ENCODE measurements around the gene XCL1. TPM values are rescaled to one million over a fixed set of nuclear protein-coding genes. Genes with fewer than 3 reads are reported as not detected.
"Not testable (repeated sequence)": the region's sequence is repeated elsewhere in the genome, so short reads cannot be mapped to it uniquely, and the experiment has no call there.

XCL1 gene, protein sequence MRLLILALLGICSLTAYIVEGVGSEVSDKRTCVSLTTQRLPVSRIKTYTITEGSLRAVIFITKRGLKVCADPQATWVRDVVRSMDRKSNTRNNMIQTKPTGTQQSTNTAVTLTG
- total RNA-seq = 0.91 and 1.1 TPM in 2 replicates

DNA sequence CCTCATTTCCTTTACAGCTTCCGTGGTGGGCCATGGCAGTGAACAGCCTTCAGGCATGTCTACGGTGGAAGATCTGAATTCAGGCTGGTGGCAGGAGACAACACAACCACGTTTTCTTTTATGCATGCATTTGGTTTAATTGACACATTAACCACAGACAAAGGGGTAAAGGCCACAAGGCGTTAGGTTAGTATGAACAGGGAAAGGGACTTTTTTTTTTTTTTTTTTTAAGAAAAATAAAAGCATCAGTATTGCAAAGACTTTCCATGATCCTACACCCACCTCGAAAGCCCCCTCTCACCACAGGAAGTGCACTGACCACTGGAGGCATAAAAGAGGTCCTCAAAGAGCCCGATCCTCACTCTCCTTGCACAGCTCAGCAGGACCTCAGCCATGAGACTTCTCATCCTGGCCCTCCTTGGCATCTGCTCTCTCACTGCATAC is at the start of gene XCL1:
Gene XCL1 (plus strand): TSS at position 361 of the 444 bp plus-strand sequence. CDS start 33 bp downstream, at position 394.
- intact Hi-C loops (cut with micrococcal nuclease) = not testable (repeated sequence)

DNA sequence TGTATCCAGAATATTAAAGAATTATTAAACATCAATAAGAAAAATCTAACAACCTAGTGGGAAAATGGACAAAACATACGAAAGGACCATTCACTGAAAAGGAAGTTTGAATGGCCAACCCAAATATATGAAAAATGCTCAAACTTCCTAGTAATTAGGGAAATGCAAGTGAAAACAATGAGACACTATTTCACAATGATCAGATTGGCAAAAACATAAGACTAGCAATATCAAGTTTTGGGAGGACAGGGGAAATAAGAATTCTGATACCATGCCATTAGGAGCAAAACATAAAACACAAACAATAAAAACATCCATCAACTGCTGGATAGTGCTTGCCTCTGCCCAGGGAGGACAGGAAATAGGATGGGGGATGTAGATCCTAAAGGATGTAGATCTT is 46.9 kb upstream of the XCL1 start:
- intact Hi-C loops (cut with micrococcal nuclease) = no loop called here

DNA sequence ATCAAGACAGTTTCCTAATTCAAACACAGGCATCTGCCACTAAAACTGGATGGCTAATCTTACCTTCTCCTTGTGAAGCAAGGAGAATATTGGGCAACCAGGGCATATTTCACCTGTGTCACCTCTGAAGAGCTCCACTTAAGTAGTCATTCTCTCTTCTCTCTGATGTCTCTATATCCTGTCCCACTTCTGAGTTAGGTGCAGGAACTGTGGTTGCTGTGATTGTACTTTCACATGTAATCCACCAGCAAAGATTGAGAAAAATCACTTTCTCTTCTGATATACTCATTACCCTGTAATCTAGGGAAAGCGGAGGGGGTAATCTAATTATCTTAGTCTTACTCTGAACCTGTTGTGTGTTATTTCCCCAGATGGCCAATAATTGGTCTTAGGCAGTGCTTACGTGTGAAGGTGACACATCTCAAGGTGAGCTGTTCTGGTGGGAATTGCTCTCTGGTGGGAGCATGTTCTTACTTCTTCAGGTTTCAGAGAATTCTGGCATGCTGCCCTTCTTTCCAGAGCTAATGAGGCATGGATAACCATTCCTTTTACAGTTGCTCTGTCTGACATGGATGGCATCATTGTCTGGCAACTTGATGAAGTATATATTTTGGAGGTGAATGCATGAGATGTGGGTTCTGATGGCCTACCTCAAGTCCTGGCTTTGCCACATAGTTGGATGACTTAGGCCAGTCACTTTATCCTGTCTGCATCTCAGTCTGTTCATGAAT is 44.6 kb upstream of the XCL1 start:
- intact Hi-C loops (cut with micrococcal nuclease) = loop anchor here (10.0 kb wide), 1 partner anchor 1183 kb away; the partner anchor contains the start of gene SELL

DNA sequence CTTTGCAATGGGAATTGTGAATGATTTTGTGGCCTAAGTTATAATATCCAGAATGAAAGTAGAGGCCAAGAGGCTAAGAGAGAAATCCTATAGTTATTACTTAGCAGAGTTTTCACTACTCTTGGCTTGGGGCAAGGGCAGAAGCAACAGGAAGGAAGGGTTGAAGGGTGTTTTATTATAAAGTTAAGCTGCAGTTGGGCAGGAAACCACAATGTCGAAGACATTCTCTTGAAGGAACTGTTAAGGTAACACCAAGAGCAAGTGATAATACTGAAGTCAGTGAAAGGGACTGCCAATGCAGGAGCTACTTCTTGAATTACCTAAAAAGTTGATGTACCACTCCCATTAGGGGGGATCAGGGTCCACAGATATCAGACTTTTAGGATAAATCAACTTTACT is 40.9 kb upstream of the XCL1 start:
- intact Hi-C loops (cut with micrococcal nuclease) = loop anchor here (1.0 to 10.0 kb wide), 4 partner anchors 15 to 1179 kb away; partner anchors contain the start of gene SELL

DNA sequence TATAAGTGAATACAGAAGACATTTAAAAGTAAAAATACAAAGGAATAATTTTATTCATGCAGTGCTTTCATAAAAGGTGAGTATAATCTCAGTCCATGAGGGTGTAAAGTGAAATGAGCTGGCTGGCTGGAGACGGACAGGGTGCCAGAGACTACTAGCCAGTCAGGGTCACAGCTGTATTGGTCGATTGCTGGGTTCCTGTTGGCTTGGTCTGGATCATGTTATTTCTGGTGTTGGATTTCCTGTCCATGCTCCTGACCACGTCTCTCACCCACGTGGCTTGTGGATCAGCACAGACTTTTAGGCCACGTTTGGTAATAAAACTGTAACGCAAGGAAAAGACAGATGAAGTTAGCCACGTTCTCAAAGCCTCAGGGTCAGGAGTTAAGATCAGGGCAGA is 35.6 kb upstream of the XCL1 start:
- intact Hi-C loops (cut with micrococcal nuclease) = not testable (repeated sequence)

DNA sequence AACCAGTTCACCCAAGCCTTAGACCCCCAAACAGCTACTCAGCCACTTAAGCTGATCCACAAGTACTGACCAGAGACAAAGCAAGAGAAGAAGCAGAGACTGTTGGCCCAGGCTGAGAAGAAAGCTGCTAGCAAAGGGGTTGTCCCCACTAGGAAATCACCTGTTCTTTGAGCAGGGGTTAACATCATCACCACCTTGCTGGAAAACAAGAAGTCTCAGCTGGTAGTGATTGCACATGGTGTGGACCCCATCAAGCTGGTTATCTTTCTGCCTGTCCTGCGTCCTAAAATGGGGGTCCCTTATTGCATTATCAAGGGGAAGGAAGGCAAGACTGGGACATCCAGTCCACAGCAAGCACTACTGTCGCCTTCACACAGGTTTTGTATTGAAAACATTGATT is 33.4 kb upstream of the XCL1 start:
- intact Hi-C loops (cut with micrococcal nuclease) = not testable (repeated sequence)

DNA sequence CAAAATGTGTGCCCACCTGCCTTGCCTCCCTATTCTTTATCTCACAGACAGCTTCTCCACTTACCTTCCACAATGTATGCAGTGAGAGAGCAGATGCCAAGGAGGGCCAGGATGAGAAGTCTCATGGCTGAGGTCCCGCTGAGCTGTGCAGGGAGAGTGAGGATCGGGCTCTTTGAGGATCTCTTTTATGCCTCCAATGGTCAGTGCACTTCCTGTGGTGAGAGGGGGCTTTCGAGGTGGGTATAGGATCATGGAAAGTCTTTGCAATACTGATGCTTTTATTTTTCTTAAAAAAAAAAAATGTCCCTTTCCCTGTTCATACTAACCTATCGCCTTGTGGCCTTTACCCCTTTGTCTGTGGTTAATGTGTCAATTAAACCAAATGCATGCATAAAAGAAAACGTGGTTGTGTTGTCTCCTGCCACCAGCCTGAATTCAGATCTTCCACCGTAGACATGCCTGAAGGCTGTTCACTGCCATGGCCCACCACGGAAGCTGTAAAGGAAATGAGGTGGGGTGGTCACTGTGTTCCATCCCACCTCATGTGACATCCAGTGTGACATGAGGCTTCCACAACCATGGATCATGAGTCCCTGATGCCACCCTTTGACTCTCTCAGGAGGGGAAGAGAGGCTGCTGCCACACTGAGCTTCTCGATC is 32.4 kb upstream of the XCL1 start, which contains the start of gene XCL2:
Gene XCL2 (minus strand): TSS at position 158 of the 659 bp plus-strand sequence. CDS start 33 bp downstream, at position 125.
- intact Hi-C loops (cut with micrococcal nuclease) = not testable (repeated sequence)

DNA sequence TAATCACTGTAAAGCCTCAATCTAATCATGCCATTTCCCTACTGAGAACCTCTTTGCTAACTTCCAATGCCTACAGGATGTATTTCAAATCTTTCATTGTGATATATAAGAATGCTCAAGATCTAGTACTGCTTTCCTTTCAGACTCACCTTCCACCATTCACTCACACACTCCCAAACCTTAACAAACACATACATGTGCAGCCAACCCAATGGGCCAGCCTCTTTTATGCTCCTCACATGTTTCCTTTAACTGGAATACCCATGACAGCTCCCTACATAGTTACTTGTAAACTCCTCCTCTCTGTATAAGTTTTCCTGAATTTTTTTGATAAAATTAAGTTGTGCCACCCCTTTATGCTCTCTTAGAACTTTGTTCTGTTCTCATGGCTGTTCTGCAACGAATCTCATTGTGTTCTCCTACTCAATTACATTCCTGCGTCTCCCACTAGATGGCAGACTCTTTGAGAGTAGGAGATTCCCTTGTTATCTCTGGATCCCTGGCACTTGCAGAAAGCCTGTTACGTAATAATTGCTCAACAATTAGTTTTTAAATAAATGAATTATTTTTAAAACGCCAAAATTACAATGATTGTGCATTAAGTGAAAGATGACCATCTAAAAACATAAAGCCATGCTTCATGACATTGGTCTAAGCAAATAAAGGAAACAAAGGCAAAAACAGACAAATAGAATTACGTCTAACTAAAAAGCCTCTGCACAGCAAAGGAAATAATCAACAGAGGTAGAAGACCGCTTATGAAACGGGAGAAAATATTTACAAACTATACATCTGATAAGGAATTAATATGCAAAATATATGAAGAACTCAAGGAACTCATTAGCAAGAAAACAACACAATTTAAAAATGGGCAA is 30.5 kb upstream of the XCL1 start:
- intact Hi-C loops (cut with micrococcal nuclease) = not testable (repeated sequence)

DNA sequence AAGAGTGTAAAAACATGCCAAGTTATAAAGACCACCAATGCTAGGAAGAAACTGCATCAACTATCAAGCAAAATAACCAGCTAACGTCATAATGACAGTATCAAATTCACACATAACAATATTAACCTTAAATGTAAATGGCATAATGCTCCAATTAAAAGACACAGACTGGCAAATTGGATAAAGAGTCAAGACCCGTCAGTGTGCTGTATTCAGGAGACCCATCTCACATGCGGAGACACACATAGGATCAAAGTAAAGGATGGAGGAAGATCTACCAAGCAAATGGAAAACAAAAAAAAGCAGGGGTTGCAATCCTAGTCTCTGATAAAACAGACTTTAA is 29.9 kb upstream of the XCL1 start:
- intact Hi-C loops (cut with micrococcal nuclease) = not testable (repeated sequence)

DNA sequence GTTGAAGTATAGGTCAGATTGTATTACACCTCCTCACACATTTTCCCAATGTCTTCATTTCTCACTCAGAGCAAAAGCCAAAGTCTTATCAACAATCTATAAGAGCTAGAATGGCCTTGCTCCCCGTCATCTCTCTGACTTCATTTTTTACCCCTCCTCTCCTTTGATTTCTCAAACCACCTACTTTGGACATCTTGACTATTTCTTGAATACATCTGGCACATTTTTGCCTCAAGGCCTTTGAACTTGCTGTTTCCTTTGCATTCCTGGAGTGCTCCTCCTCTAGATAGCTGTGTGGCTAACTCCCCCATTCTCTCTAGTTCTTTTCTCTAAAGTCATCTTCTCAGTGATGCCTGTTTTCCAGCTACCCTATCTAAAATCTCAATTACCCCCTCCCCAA is 25.4 kb upstream of the XCL1 start:
- intact Hi-C loops (cut with micrococcal nuclease) = loop anchor here (10.0 kb wide), 1 partner anchor 86 kb away; no protein-coding TSS in a partner anchor

DNA sequence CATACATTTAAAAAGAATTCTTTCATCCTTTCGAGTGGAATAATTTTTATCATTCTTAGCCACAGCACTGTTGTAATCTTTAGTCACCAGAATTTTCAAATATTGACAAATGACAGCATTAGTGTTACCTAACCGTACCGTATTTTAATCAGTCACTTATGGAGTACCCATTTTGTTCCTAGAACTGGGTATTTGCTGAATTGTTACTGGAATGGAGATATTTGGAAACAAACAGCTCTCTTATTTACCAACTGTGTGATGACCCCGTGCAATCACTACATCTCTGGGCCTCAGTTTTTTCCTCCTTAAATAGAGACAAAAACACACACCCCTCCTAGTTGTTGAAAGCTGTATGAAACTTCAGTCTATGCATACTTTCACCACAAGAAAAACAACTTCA is 24.7 kb upstream of the XCL1 start:
- intact Hi-C loops (cut with micrococcal nuclease) = loop anchor here (10.0 kb wide), 1 partner anchor 87 kb away; no protein-coding TSS in a partner anchor

DNA sequence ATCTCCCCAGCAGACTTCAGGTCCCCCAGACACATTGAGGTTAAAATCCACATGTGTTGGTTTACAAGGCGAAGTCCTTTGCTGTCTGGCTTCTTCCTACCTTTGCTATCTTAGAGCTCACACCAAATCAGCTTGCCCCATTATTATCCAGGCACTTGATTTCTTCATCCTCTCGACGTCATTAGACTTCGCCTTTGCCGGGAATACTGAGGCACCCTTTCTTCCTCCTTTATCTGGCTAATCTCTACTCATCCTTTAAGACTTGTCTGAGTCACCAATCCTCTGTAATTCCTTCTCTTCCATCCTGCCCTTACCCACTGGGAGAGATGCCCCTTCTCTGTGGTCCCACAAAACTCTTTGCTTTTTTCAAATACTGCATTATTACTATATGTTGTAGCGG is 23.4 kb upstream of the XCL1 start:
- intact Hi-C loops (cut with micrococcal nuclease) = loop anchor here (10.0 kb wide), 1 partner anchor 88 kb away; no protein-coding TSS in a partner anchor

DNA sequence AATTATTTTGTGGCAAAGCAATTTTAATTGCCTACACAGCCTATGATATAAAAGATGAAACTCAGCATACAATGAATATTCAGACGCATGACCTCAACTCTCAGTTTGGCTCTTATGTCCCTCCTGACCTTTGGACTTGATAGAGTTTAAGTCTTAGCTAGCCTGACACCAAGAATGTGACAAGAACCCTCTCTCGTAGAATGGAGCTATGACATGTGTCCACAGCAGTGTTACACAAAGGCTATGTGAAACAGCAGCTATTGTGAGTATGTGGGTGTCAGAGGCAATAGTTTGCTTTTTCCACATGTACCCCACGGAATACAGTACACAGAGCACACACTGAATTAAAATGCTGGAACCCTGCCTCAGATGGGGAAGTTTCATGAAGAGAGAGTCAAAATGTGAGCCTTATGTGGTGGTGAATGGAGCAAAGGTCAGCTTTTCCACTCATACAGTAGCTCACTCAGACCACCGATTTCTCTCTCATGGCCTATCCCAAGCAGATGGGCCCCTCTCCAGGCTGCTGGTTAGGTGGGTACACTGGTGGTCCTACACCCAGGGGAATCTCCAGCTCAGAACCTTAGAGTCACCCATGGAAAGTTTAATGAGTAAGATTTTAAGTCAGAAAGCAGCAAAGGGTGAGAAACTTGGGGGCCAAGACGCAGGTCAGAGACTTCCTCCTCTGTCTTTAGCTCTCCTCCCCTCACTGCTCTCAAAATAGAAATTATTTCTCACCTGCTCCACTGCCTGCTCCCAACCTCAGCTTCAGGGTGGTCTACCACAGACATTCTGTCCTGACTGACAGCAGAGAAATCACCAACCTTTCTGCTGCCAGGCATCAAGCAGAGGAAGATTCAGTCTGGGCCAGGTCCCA is 22.5 kb upstream of the XCL1 start:
- intact Hi-C loops (cut with micrococcal nuclease) = loop anchor here (10.0 kb wide), 1 partner anchor 89 kb away; no protein-coding TSS in a partner anchor

DNA sequence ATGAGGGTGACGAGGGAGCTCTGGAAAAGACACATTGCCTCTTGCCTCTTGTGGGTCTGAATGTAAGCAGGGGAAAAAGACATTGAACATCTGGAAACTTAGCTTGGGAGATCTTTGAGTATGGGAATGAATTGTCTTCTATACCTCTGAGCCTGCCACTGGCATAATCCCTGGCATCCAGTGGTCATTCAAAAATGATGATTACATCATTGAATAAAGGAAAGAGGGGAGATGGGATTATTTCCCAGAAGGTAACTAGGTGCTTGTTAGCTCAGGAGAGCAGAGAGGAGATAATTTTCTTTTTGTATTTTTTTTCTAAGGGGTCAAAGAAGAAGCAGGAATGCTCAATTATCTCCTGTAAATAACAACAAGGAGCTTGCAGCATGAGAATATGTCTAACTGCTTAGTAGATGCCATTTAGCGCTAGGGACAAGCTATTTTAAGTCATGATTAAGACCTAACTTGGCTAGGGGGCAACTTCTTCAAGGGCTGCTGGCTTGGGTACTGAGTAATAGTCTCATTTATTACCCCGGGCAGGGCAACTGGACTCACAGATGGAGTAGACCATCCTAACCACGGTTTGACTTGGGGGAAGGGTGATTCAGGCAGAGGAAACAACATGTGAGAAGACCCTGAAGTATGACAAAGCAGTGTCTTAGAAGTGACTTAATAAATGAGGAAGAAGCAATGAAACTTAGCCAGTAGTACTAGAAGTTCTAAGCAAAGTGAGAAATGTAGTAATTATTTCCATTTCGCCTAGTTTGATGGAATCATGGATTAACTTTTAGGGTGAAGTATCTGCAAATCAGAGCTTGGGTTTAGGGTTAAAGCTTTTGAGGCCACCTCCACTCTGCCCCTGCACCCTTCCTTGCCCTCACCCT is 21.6 kb upstream of the XCL1 start:
- intact Hi-C loops (cut with micrococcal nuclease) = loop anchor here (5.0 to 10.0 kb wide), 2 partner anchors 33 to 90 kb away; no protein-coding TSS in a partner anchor

DNA sequence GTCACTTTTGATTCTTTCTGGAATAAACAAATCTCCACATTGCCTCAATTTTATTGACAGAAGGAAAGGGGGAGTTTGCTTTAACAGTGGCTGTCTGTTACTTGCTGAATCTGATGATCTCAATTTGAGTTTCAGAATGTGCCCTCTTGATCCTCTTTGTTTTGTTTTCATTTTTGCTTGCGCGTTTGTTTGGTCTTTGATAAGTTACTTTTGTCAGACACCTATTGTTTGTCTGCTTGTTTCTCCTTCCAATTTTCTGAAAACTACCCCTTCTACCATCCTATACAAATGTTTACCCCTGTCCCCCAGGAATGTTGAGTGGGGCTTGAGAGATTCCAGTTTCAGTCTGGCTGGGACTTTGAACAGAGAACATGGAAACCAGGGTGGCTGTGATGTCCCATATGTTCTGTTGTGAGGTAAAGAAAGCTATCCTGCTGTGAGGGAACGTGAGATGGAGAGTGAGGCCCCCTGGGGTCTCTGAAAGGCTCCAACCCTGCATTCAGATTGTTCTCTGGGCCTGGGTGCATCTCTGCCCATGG is 20.8 kb upstream of the XCL1 start:
- intact Hi-C loops (cut with micrococcal nuclease) = loop anchor here (5.0 to 10.0 kb wide), 2 partner anchors 33 to 91 kb away; no protein-coding TSS in a partner anchor

DNA sequence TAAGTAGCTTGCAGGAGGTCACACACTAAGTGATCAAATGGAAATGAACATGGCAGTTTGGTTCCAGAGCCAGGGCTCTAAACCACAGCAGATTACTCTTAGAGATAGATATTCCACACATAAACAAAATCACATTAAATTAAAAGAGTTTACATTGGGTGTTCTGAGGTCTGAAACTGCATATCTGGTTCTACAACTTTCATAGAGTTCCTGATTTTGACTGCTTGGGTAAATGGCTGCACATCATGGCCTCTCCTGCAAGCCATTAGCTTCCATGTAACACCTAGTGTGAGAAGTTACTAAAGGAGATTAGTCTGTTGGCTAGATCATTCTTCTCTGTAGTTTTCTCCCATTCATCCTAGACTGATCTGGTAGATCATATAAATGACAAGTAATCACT is 19.8 kb upstream of the XCL1 start:
- intact Hi-C loops (cut with micrococcal nuclease) = loop anchor here (5.0 to 10.0 kb wide), 2 partner anchors 34 to 92 kb away; no protein-coding TSS in a partner anchor

DNA sequence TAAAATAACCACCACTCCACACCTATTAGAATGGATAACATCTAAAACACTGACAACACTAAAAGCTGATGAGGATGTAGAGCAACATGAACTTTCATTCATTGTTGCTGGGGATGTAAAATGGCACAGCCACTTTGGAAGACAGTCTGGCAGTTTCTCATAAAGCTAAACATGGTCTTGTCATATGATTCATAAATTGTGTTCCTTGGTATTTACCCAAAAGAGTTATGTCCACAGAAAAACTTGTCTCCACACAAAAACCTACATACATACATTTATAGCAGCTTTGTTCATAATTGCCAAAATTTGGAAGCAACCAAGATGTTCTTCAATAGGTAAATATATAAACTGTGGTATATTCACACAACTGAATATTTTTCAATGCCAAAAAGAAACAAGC is 16.0 kb upstream of the XCL1 start:
- intact Hi-C loops (cut with micrococcal nuclease) = no loop called here

DNA sequence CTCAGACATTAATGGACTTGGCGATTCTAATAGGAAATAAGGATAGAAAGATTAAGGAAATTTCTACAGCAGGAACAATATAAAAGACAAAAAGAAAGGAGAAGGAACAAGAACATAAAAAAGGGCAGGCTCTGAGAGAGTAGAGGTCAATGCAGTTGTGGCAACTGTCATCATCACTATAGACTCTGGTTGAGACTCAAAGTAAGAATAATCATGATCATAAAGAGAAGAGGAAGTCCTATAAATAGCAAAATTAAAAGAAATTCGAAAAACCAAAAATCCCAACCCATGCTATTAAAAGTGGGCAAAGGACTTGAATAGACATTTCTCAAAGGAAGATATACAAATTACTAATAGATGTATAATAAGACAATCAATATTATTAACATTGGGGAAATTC is 14.4 kb upstream of the XCL1 start:
- intact Hi-C loops (cut with micrococcal nuclease) = no loop called here

DNA sequence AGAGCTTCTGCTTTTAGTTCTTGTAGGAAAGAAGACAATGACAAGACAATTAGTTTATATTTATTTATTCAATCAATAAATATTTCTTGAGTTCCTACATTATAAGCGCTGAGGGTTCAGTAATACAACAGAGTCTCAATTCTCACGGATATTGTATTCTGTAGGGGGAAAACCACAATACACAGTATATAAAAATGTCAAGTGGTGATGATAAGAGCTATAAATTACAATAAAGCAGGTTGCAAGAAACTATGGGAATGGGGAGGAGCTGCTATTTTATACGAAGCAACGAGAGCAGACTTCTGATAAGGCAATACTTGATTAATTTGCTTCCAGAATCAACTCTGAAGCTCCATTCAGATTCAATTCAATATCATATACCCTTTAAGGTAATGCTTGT is 10.6 kb upstream of the XCL1 start:
- intact Hi-C loops (cut with micrococcal nuclease) = no loop called here
